B cell (primary cell): ENCODE measurements around the gene PLBD2. TPM values are rescaled to one million over a fixed set of nuclear protein-coding genes. Genes with fewer than 3 reads are reported as not detected.

Experiments
- ATAC-seq: fragments of 200-7000 bp; cut with Tn5 transposase; one replicate; pipeline ENCODE4 v1.10.0; 2021; ENCODE audit warnings: low read depth, mild to moderate bottlenecking, moderate number of reproducible peaks, moderate library complexity
- CTCF ChIA-PET: fragments of 350-600 bp; sonication (Branson Sonifier 250); formaldehyde crosslinking; loops from one replicate; lab custom pipeline; 2021; ENCODE audit warnings: antibody characterized with exemption, inconsistent platforms; lab: Charles Lee
- POLR2A ChIA-PET: fragments of 350-600 bp; sonication (Branson Sonifier 250); formaldehyde crosslinking; loops from one replicate; lab custom pipeline; 2021; ENCODE audit warnings: antibody characterized with exemption; lab: Charles Lee
- DNase-seq: peaks from one replicate; pipeline ENCODE4 v3.0.0; 2013
- H2AFZ ChIP-seq: 2 replicates; pipeline ENCODE4 v1.6.1; 2012; ENCODE audit warnings: mild to moderate bottlenecking, low read depth, low read length; ENCODE audit not compliant: insufficient read depth, poor library complexity, severe bottlenecking
- H3K27ac ChIP-seq, 2 donors: 1 replicate in 1 of 2; 2 replicates in 1 of 2; pipeline ENCODE4 v1.5.1; 2012 to 2013; ENCODE audit warnings: low read length in 2 of 2, mild to moderate bottlenecking in 2 of 2, moderate library complexity in 1 of 2
- H3K27me3 ChIP-seq, 4 experiments: fragments of 200-600 bp in 1 of 4; sonication (generic) in 1 of 4; replicated peaks in 1 of 4; 1 replicate in 2 of 4; 2 replicates in 2 of 4; pipeline versions ENCODE4 v1.6.1 to v1.7.0; 2013 to 2016; ENCODE audit warnings: low read length in 3 of 4, mild to moderate bottlenecking in 2 of 4, mixed read lengths in 1 of 4, moderate library complexity in 1 of 4; ENCODE audit not compliant: insufficient read depth in 4 of 4, control insufficient read depth in 3 of 4; ENCODE audit errors: control extremely low read depth in 1 of 4
- H3K36me3 ChIP-seq, 2 experiments: replicated peaks in 1 of 2; 1 replicate in 1 of 2; 2 replicates in 1 of 2; pipeline versions ENCODE4 v1.6.1 to v1.7.1; 2013; ENCODE audit warnings: low read length in 1 of 2; ENCODE audit not compliant: insufficient read depth in 2 of 2, control insufficient read depth in 1 of 2; ENCODE audit errors: control extremely low read depth in 1 of 2, extremely low read depth in 1 of 2
- H3K4me1 ChIP-seq, 2 donors: fragments of 200-600 bp in 1 of 2; sonication (generic) in 1 of 2; 1 replicate in 1 of 2; 2 replicates in 1 of 2; pipeline versions ENCODE4 v1.5.1 to v1.6.1; 2013 to 2017; ENCODE audit warnings: low read length in 2 of 2; ENCODE audit not compliant: control insufficient read depth in 2 of 2, insufficient read depth in 2 of 2
- H3K4me2 ChIP-seq: replicated peaks from 2 replicates; pipeline ENCODE3; 2012; ENCODE audit warnings: mild to moderate bottlenecking, low read depth, low read length; ENCODE audit not compliant: poor library complexity, severe bottlenecking
- H3K4me3 ChIP-seq, 5 experiments: fragments of 200-600 bp in 1 of 5; sonication (generic) in 1 of 5; 1 replicate in 3 of 5; 2 replicates in 2 of 5; pipeline versions ENCODE4 v1.5.1 to v1.7.0; 2011 to 2016; ENCODE audit warnings: low read length in 4 of 5, mild to moderate bottlenecking in 4 of 5, low read depth in 2 of 5, control low read depth in 1 of 5, moderate library complexity in 1 of 5; ENCODE audit not compliant: insufficient read depth in 1 of 5; ENCODE audit errors: control extremely low read depth in 1 of 5, extremely low read depth in 1 of 5
- H3K79me2 ChIP-seq: fragments of 200-600 bp; sonication (generic); one replicate; pipeline ENCODE4 v1.6.0; 2016; ENCODE audit warnings: low read length; ENCODE audit not compliant: control insufficient read depth, insufficient read depth
- H3K9ac ChIP-seq: fragments of 200-600 bp; sonication (generic); 2 replicates; pipeline ENCODE4 v1.6.1; 2017; ENCODE audit warnings: mild to moderate bottlenecking, low read length, moderate library complexity
- H3K9me3 ChIP-seq, 3 donors: one replicate each; pipeline versions ENCODE4 v1.6.1 to v1.7.1; 2013; ENCODE audit warnings: low read length in 2 of 3; ENCODE audit not compliant: control insufficient read depth in 2 of 3, insufficient read depth in 1 of 3; ENCODE audit errors: control extremely low read depth in 1 of 3
- H4K20me1 ChIP-seq: 2 replicates; pipeline ENCODE4 v1.6.0; 2012; ENCODE audit warnings: mild to moderate bottlenecking, low read length; ENCODE audit not compliant: insufficient read depth, control insufficient read depth, poor library complexity, severe bottlenecking
- H3K27ac Mint-ChIP-seq: one replicate; pipeline ENCODE4 v1.8.0; 2021; ENCODE audit warnings: mixed read lengths
- H3K27me3 Mint-ChIP-seq: one replicate; pipeline ENCODE4 v1.8.0; 2021; ENCODE audit warnings: mixed read lengths
- H3K4me1 Mint-ChIP-seq: one replicate; pipeline ENCODE4 v1.8.0; 2021; ENCODE audit warnings: mixed read lengths
- H3K4me3 Mint-ChIP-seq: one replicate; pipeline ENCODE4 v1.8.0; 2021; ENCODE audit warnings: mixed read lengths
- H3K9me3 Mint-ChIP-seq: one replicate; pipeline ENCODE4 v1.8.0; 2022; ENCODE audit warnings: mixed read lengths; ENCODE audit not compliant: insufficient read depth
- EZH2 ChIP-seq: IDR thresholded peaks from 2 replicates; pipeline ENCODE4 v1.6.1; 2012; ENCODE audit warnings: borderline replicate concordance, low read depth, mild to moderate bottlenecking, moderate library complexity, low read length; ENCODE audit not compliant: insufficient read depth, poor library complexity, severe bottlenecking
- WGBS: methylation state at CpG from one replicate; pipeline ENCODE4 v1.1.5; 2013; ENCODE audit warnings: missing lambda C conversion rate; ENCODE audit not compliant: insufficient coverage; 5-methylcytosine and 5-hydroxymethylcytosine counted together
- intact Hi-C: fragments of 100-400 bp; cut with micrococcal nuclease; formaldehyde crosslinking; loops from one replicate; pipeline ENCODE4 v1.10.0; 2022
- polyA plus RNA-seq: library from polyadenylated mRNA; depleted of rRNA; stranded (reverse); fragments of >200 nt; gene quantifications from 2 replicates; pipeline ENCODE4 v1.2.3, GENCODE V29; 2012
- total RNA-seq, 2 donors: library from RNA; stranded (reverse); fragments of 120-200 nt in 1 of 2; gene quantifications; 1 replicate in 1 of 2; 2 replicates in 1 of 2; pipeline versions ENCODE4 v1.2.3 to v1.2.4, GENCODE V29; 2013 to 2022
- TF ChIP-seq, protein P1 (sequence below): fragments of 200-600 bp; IDR thresholded peaks from one replicate; pipeline ENCODE4 v1.8.0; 2022; ENCODE audit warnings: antibody characterized with exemption, mild to moderate bottlenecking

PLBD2 gene
- total and polyA plus RNA-seq, 2 donors (not counting 1 experiment from before 2014, with no cell fraction given): 2.9 to 11.6 TPM

DNA sequence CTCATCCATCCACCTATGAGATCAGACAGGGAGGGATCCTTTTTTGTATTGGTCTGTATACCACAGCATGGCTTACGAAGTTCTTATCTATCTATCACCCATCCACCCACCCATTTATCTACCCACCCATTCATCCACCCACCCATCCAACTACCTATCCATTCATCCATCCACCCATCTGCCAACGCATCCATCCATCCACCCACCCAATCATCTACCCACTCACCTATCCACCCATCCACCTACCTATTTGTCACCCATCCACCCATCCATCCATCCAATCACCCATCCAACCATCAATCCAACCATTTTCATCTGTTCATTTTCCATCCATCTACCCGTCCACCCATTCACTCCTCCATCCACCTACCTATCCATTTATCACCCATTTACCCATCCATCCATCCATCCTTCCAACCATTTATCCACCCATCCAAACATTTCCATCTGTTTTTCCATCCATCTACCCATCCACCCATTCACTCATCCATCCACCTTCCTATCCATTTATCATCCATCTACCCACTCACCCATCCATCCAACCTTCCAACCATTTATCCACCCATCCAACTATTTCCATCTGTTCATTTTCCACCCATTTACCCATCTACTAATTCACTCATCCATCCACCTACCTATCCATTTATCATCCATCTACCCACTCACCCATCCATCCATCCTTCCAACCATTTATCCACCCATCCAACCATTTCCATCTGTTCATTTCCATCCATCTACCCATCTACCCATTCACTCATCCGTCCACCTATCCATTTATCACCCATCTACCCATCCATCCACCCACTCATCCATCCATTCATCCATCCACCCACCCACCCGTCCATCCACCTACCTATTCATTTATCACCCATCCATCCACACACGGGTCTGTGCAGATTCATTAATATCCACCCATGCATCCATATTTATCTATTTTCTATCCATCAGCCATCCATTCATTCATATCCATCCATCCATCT is 32.0 kb downstream of the PLBD2 start:
- DNase-seq: no peak
- CTCF ChIA-PET: no interaction called here
- H3K4me1 ChIP-seq: no peaks in the 10 kb centered on the region
- no peak overlapping the region for H3K4me3 ChIP-seq
- H3K9me3 Mint-ChIP-seq: no peaks in the 10 kb centered on the region
- H3K4me2 ChIP-seq: no peak overlapping the region
- H3K9ac ChIP-seq: no peak overlapping the region
- no peak overlapping the region for H3K27ac ChIP-seq
- peaks cover 0 to 4% of the 10 kb centered on the region in 2 experiments for H3K36me3 ChIP-seq
- H3K27ac Mint-ChIP-seq: no peak overlapping the region
- no peaks in the 10 kb centered on the region for H3K4me1 Mint-ChIP-seq
- over 99% methylated on average over 6 of the region's 6 CpGs for WGBS
- H4K20me1 ChIP-seq: no peaks in the 10 kb centered on the region
- H3K9me3 ChIP-seq: peaks cover 0 to 10% (median 0%) of the 10 kb centered on the region in 3 donors
- no peak overlapping the region for H3K4me3 Mint-ChIP-seq
- POLR2A ChIA-PET: no interaction called here
- ATAC-seq: no peak
- no peak overlapping the region for H2AFZ ChIP-seq
- intact Hi-C loops: no loop called here
- no peaks in the 10 kb centered on the region for H3K79me2 ChIP-seq
- H3K27me3 Mint-ChIP-seq: no peaks in the 10 kb centered on the region
- TF ChIP-seq, protein P1, sequence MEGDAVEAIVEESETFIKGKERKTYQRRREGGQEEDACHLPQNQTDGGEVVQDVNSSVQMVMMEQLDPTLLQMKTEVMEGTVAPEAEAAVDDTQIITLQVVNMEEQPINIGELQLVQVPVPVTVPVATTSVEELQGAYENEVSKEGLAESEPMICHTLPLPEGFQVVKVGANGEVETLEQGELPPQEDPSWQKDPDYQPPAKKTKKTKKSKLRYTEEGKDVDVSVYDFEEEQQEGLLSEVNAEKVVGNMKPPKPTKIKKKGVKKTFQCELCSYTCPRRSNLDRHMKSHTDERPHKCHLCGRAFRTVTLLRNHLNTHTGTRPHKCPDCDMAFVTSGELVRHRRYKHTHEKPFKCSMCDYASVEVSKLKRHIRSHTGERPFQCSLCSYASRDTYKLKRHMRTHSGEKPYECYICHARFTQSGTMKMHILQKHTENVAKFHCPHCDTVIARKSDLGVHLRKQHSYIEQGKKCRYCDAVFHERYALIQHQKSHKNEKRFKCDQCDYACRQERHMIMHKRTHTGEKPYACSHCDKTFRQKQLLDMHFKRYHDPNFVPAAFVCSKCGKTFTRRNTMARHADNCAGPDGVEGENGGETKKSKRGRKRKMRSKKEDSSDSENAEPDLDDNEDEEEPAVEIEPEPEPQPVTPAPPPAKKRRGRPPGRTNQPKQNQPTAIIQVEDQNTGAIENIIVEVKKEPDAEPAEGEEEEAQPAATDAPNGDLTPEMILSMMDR: no peak
- no peak for TF ChIP-seq EZH2
- H3K27me3 ChIP-seq: peaks cover 0 to 3% (median 0%) of the 10 kb centered on the region in 4 experiments

GRCh38 chr12:113391145-113391544 is 32.8 kb downstream of the PLBD2 start:
- H3K79me2 ChIP-seq: no peaks in the 10 kb centered on the region
- no CpG with 5 or more reads among the region's 3 CpGs for WGBS
- H3K9ac ChIP-seq: no peak overlapping the region
- H3K27me3 Mint-ChIP-seq: no peaks in the 10 kb centered on the region
- no peaks in the 10 kb centered on the region for H3K4me1 ChIP-seq
- H3K27me3 ChIP-seq: peaks cover 0 to 3% (median 0%) of the 10 kb centered on the region in 4 experiments
- ChIA-PET POLR2A (no interaction called here), CTCF (no interaction called here)
- DNase-seq: no peak
- no peaks in the 10 kb centered on the region for H3K4me1 Mint-ChIP-seq
- H3K9me3 ChIP-seq: peaks cover 0 to 15% (median 0%) of the 10 kb centered on the region in 3 donors
- no peak overlapping the region for H3K27ac Mint-ChIP-seq
- H3K4me3 Mint-ChIP-seq: no peak overlapping the region
- intact Hi-C loops: no loop called here
- H2AFZ ChIP-seq: no peak overlapping the region
- H3K27ac ChIP-seq: no peak overlapping the region
- TF ChIP-seq EZH2: no peak
- TF ChIP-seq, protein P1: no peak
- no peak for ATAC-seq
- H3K36me3 ChIP-seq: peaks cover 0 to 4% of the 10 kb centered on the region in 2 experiments
- H3K4me2 ChIP-seq: no peak overlapping the region
- H4K20me1 ChIP-seq: no peaks in the 10 kb centered on the region
- no peaks in the 10 kb centered on the region for H3K9me3 Mint-ChIP-seq
- no peak overlapping the region for H3K4me3 ChIP-seq
